Natural killer cell (primary cell): ENCODE measurements around the gene RALA. TPM values are rescaled to one million over a fixed set of nuclear protein-coding genes. Genes with fewer than 3 reads are reported as not detected.

Experiments used
- ATAC-seq, 3 donors: fragments of 150-1000 bp in 2 of 3; fragments of 200-7000 bp in 1 of 3; cut with Tn5 transposase; 1 replicate in 1 of 3; 2 replicates in 2 of 3; pipeline ENCODE4 v1.10.0; 2021; ENCODE audit warnings: mild to moderate bottlenecking in 2 of 3, moderate library complexity in 2 of 3
- DNase-seq, 2 donors: peaks; one replicate each; pipeline versions ENCODE4 v3.0.0 to v3.0.0-alpha.2; 2013 to 2021; ENCODE audit warnings: mixed read lengths in 1 of 2
- H3K27ac ChIP-seq: one replicate; pipeline ENCODE4 v1.5.1; 2013; ENCODE audit warnings: mild to moderate bottlenecking, low read length
- H3K27me3 ChIP-seq: one replicate; pipeline ENCODE4 v1.6.1; 2013; ENCODE audit warnings: low read length; ENCODE audit not compliant: control insufficient read depth, insufficient read depth
- H3K36me3 ChIP-seq: one replicate; pipeline ENCODE4 v1.6.1; 2013; ENCODE audit warnings: low read length; ENCODE audit not compliant: control insufficient read depth, insufficient read depth
- H3K4me1 ChIP-seq: one replicate; pipeline ENCODE4 v1.6.1; 2013; ENCODE audit warnings: low read length; ENCODE audit not compliant: control insufficient read depth, insufficient read depth
- H3K4me3 ChIP-seq: one replicate; pipeline ENCODE4 v1.5.1; 2013; ENCODE audit warnings: low read length
- H3K9me3 ChIP-seq: one replicate; pipeline ENCODE4 v1.6.1; 2013; ENCODE audit warnings: low read length; ENCODE audit not compliant: control insufficient read depth, insufficient read depth
- H3K27ac Mint-ChIP-seq, 2 donors: one replicate each; pipeline ENCODE4 v1.8.0; 2022; ENCODE audit warnings: mild to moderate bottlenecking in 2 of 2, mixed read lengths in 2 of 2, moderate library complexity in 1 of 2
- H3K27me3 Mint-ChIP-seq, 2 donors: one replicate each; pipeline ENCODE4 v1.8.0; 2022; ENCODE audit warnings: low read depth in 2 of 2, mixed read lengths in 2 of 2
- H3K36me3 Mint-ChIP-seq: one replicate; pipeline ENCODE4 v1.8.0; 2022; ENCODE audit warnings: mixed read lengths
- H3K4me1 Mint-ChIP-seq, 2 donors: one replicate each; pipeline ENCODE4 v1.8.0; 2022; ENCODE audit warnings: mixed read lengths in 2 of 2
- H3K4me3 Mint-ChIP-seq: one replicate; pipeline ENCODE4 v1.8.0; 2022; ENCODE audit warnings: mild to moderate bottlenecking, moderate library complexity, mixed read lengths
- H3K9me3 Mint-ChIP-seq, 2 donors: one replicate each; pipeline ENCODE4 v1.8.0; 2022; ENCODE audit warnings: mixed read lengths in 2 of 2
- WGBS: methylation state at CpG from one replicate; pipeline ENCODE4 v1.1.7; 2013; ENCODE audit warnings: missing lambda C conversion rate; ENCODE audit not compliant: insufficient coverage; 5-methylcytosine and 5-hydroxymethylcytosine counted together
- intact Hi-C: fragments of 100-400 bp; cut with micrococcal nuclease; formaldehyde crosslinking; loops from one replicate; pipeline ENCODE4 v1.14.2; 2022
- total RNA-seq, 4 donors: library from RNA; stranded (reverse); fragments of 120-200 nt in 1 of 4; gene quantifications; one replicate each; pipeline versions ENCODE4 v1.2.3 to v1.2.4, GENCODE V29; 2013 to 2022
- TF ChIP-seq, protein P1 (sequence below): fragments of 200-600 bp; IDR thresholded peaks from one replicate; pipeline ENCODE4 v1.8.0; 2022; ENCODE audit warnings: antibody characterized with exemption

Gene RALA
- total RNA-seq, 3 donors from 2014 or later (not counting 1 experiment from before 2014, with no cell fraction given) = 10.2 to 22.0 (median 16.8) TPM

- WGBS = 10% methylated on average over 36 of the region's 36 CpGs
- peaks cover 5 to 6% of the 10 kb centered on the region in 2 donors for H3K4me1 Mint-ChIP-seq
- Histone ChIP-seq H3K36me3 (no peaks in the 10 kb centered on the region), H3K4me1 (peaks cover 3% of the 10 kb centered on the region), H3K9me3 (no peaks in the 10 kb centered on the region), H3K27me3 (peaks cover 13% of the 10 kb centered on the region), H3K27ac (no peak overlapping the region), H3K4me3 (no peak overlapping the region)
- H3K9me3 Mint-ChIP-seq = no peaks in the 10 kb centered on the region
- H3K27me3 Mint-ChIP-seq = peaks cover 38 to 65% of the 10 kb centered on the region in 2 donors
- H3K27ac Mint-ChIP-seq = no peak overlapping the region
- intact Hi-C loops = no loop called here
- peak in 1 of 2 donors; percentile 35 for DNase-seq
- H3K4me3 Mint-ChIP-seq = peak overlapping the region; percentile 3
- no peaks in the 10 kb centered on the region for H3K36me3 Mint-ChIP-seq
- ATAC-seq = peak; percentile 37 to 60 (median 46)
- TF ChIP-seq, protein P1, sequence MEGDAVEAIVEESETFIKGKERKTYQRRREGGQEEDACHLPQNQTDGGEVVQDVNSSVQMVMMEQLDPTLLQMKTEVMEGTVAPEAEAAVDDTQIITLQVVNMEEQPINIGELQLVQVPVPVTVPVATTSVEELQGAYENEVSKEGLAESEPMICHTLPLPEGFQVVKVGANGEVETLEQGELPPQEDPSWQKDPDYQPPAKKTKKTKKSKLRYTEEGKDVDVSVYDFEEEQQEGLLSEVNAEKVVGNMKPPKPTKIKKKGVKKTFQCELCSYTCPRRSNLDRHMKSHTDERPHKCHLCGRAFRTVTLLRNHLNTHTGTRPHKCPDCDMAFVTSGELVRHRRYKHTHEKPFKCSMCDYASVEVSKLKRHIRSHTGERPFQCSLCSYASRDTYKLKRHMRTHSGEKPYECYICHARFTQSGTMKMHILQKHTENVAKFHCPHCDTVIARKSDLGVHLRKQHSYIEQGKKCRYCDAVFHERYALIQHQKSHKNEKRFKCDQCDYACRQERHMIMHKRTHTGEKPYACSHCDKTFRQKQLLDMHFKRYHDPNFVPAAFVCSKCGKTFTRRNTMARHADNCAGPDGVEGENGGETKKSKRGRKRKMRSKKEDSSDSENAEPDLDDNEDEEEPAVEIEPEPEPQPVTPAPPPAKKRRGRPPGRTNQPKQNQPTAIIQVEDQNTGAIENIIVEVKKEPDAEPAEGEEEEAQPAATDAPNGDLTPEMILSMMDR = no peak
Observed at GRCh38 chr7:39609113-39609934, 14.0 kb upstream of the RALA start.

DNA sequence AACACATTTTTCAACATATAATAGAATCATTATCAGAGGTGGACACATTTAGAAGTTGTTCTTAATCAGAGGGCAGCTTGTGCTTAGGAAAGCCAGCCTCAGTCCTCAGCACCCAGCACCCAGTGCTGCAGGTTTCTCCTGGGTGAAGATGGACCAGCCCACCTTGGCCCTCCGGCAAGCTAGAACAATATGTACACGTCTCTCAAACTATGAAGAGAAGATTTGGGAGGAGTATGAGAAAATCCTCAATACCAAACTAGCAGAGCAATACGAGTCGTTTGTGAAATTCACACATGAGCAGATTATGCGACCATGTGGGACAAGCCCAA is 13.5 kb upstream of the RALA start:
- Mint-ChIP-seq H3K9me3 (no peaks in the 10 kb centered on the region), H3K36me3 (no peaks in the 10 kb centered on the region), H3K27ac (no peak overlapping the region), H3K27me3 (peaks cover 40 to 61% of the 10 kb centered on the region in 2 donors), H3K4me3 (no peak overlapping the region), H3K4me1 (peaks cover 5 to 6% of the 10 kb centered on the region in 2 donors)
- Histone ChIP-seq H3K27ac (no peak overlapping the region), H3K9me3 (no peaks in the 10 kb centered on the region), H3K36me3 (no peaks in the 10 kb centered on the region), H3K4me3 (no peak overlapping the region), H3K27me3 (peaks cover 13% of the 10 kb centered on the region), H3K4me1 (peaks cover 3% of the 10 kb centered on the region)
- ATAC-seq (no peak), DNase-seq (no peak)
- intact Hi-C loops = no loop called here
- TF ChIP-seq, protein P1 = no peak
- WGBS = 78% methylated on average over 5 of the region's 5 CpGs

DNA sequence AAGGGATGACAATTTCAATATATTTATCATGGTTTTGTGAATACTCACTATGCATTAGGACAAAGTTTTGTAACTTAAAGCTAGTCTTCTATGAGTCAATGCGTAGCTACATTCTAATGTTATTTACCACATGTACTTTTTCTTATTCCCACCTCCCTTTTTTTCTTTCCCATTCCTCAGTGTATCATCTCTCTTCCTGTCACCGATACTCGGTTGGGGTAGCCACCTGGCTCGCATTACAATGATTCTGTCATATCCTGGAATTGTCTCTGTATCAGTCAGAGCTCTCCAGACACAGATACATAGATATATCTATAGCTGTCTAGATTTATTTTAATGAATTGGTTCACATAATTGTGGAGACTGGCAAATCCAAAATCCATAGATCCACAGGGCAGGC is 9.8 kb upstream of the RALA start:
- no peak overlapping the region for H3K4me3 Mint-ChIP-seq
- ATAC-seq (no peak), DNase-seq (no peak)
- Histone ChIP-seq H3K36me3 (no peaks in the 10 kb centered on the region), H3K27me3 (peaks cover 18% of the 10 kb centered on the region), H3K4me1 (peaks cover 3% of the 10 kb centered on the region), H3K27ac (no peak overlapping the region), H3K9me3 (no peaks in the 10 kb centered on the region), H3K4me3 (no peak overlapping the region)
- no peaks in the 10 kb centered on the region for H3K9me3 Mint-ChIP-seq
- no peak overlapping the region for H3K27ac Mint-ChIP-seq
- H3K4me1 Mint-ChIP-seq = peaks cover 5 to 6% of the 10 kb centered on the region in 2 donors
- H3K27me3 Mint-ChIP-seq = peaks cover 35 to 57% of the 10 kb centered on the region in 2 donors
- H3K36me3 Mint-ChIP-seq = no peaks in the 10 kb centered on the region
- TF ChIP-seq, protein P1 = no peak
- intact Hi-C loops = no loop called here
- 100% methylated on average over 4 of the region's 4 CpGs for WGBS
